ENCODE results near the gene SMARCA2. TPM values are rescaled to one million over a fixed set of nuclear protein-coding genes. Genes with fewer than 3 reads are reported as not detected.

SMARCA2 gene
- total RNA-seq, 1 donor from 2014 or later, result 98.0 TPM

GRCh38 chr9:2199999-2200796 lies 185.1 kb downstream of the SMARCA2 start:
- H3K4me1 ChIP-seq, result no peaks in the 10 kb centered on the region
- TF ChIP-seq CTCF (IDR thresholded peaks at IDR 0.05; ENCODE audit: borderline replicate concordance), result no peak
- peaks cover 21% of the 10 kb centered on the region for H3K9me3 ChIP-seq (replicated peaks)
- H3K27me3 ChIP-seq (ENCODE audit: low read depth), result no peaks in the 10 kb centered on the region
- H3K27ac ChIP-seq (replicated peaks), result no peak overlapping the region
- intact Hi-C loops (cut with micrococcal nuclease), result no loop called here
- no peak for DNase-seq
- no peak overlapping the region for H3K4me3 ChIP-seq
- peaks cover 39% of the 10 kb centered on the region for H3K36me3 ChIP-seq

GRCh38 chr9:2208465-2208864 lies 193.3 kb downstream of the SMARCA2 start:
- Histone ChIP-seq H3K9me3 (replicated peaks) (peaks cover under 1% of the 10 kb centered on the region), H3K27me3 (ENCODE audit: low read depth) (no peaks in the 10 kb centered on the region), H3K36me3 (no peaks in the 10 kb centered on the region), H3K4me3 (no peak overlapping the region), H3K4me1 (peaks cover 10% of the 10 kb centered on the region), H3K27ac (replicated peaks) (peak overlapping the region; percentile 50)
- intact Hi-C loops (cut with micrococcal nuclease), result no loop called here
- DNase-seq, result peak; percentile 21
- no peak for TF ChIP-seq CTCF (IDR thresholded peaks at IDR 0.05; ENCODE audit: borderline replicate concordance)

GRCh38 chr9:2208991-2209390 lies 193.8 kb downstream of the SMARCA2 start:
- Histone ChIP-seq H3K36me3 (no peaks in the 10 kb centered on the region), H3K4me1 (peaks cover 12% of the 10 kb centered on the region), H3K9me3 (replicated peaks) (no peaks in the 10 kb centered on the region), H3K27me3 (ENCODE audit: low read depth) (no peaks in the 10 kb centered on the region), H3K27ac (replicated peaks) (peak overlapping the region; percentile 50), H3K4me3 (no peak overlapping the region)
- intact Hi-C loops (cut with micrococcal nuclease), result no loop called here
- DNase-seq, result no peak
- no peak for TF ChIP-seq CTCF (IDR thresholded peaks at IDR 0.05; ENCODE audit: borderline replicate concordance)

GRCh38 chr9:2209400-2209799 lies 194.3 kb downstream of the SMARCA2 start:
- no peaks in the 10 kb centered on the region for H3K9me3 ChIP-seq (replicated peaks)
- H3K4me3 ChIP-seq, result no peak overlapping the region
- peak overlapping the region; percentile 50 for H3K27ac ChIP-seq (replicated peaks)
- H3K36me3 ChIP-seq, result no peaks in the 10 kb centered on the region
- no peak for DNase-seq
- intact Hi-C loops (cut with micrococcal nuclease), result no loop called here
- no peak for TF ChIP-seq CTCF (IDR thresholded peaks at IDR 0.05; ENCODE audit: borderline replicate concordance)
- H3K27me3 ChIP-seq (ENCODE audit: low read depth), result no peaks in the 10 kb centered on the region
- H3K4me1 ChIP-seq, result peaks cover 17% of the 10 kb centered on the region

GRCh38 chr9:2210201-2210600 lies 195.1 kb downstream of the SMARCA2 start:
- DNase-seq, result no peak
- TF ChIP-seq CTCF (IDR thresholded peaks at IDR 0.05; ENCODE audit: borderline replicate concordance), result no peak
- H3K27me3 ChIP-seq (ENCODE audit: low read depth), result no peaks in the 10 kb centered on the region
- peak overlapping the region; percentile 50 for H3K27ac ChIP-seq (replicated peaks)
- no peak overlapping the region for H3K4me3 ChIP-seq
- intact Hi-C loops (cut with micrococcal nuclease), result no loop called here
- no peaks in the 10 kb centered on the region for H3K9me3 ChIP-seq (replicated peaks)
- no peaks in the 10 kb centered on the region for H3K36me3 ChIP-seq
- peaks cover 25% of the 10 kb centered on the region for H3K4me1 ChIP-seq

All from left ventricle myocardium inferior (tissue), 1 donor.